ENCODE data around the gene PRDM15.

Gene PRDM15

DNA sequence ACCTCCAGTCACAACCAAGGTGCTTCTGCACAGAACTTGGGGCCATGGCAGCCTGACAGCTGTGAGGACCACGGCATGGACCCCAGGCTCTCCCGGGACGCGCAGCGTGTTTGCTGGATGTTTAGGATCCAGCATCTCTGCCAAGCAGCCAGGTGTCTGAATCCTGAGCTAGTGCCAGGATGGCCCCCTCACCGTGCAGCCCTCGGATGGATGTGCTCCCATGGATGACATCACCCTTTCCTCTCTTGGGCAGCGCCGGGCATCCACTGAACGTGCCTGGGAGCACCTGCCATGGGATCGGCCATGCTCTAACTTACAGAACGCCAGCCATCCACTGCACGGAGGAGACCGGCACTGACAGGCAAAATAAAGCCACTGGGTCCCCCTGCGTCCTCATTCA is 53.9 kb downstream of the PRDM15 start:
- DNase-seq (ENCODE audit: low read depth, low spot score), result no peak

DNA sequence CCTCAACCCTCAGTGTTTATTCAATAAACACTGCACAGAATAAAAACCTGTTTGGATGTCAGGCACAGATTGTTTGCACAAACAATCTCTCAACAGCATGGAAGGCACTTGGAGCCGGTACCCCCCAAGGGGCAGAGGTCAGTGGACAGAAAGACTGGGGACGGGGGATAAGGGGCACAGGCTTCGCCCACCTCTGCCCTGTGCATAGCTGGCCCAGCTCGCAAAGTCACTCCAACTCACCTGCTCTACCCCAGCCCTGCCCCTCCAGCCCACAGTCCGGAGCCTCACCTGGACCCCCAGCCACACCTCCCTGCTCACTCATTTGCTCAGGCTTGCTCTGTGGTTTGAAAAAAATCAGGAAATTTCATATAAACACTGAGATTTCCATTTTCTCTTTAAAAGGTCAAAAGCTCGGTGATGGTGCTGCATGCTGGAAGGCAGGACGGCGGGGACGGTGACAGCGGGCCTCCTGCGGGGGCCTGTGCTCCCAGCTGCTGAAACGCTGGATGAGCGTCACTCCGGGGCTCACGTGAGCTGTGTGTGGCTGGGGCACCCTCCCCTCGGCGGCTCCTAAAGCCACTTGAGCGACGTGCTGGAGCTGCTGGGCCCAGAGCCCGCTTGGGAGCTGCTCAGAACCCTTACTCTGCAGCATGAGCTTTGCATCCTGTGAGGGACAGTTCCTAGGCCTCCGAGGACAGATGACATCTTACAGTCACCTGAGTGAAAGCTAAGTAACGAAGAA is 54.5 kb downstream of the PRDM15 start:
- no peak for DNase-seq (ENCODE audit: low read depth, low spot score)

DNA sequence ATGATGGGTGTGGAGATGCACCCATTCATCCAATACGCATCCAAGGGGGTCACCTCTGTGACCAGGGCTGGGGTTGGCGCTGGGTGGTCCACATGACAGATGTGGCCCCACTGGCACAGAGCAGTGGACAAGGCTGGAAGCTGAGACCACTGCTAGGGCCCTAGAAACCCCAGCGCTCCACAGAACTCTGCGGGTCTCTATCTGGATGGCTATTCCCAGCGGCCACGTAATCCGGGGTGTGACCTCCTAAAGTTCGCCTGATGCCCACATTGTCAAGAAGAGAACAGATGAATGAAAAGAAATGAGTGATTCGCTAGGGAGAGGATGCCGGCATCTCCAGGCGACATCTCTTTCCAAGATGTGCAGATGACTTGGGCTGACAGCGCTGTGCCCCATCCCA is 55.2 kb downstream of the PRDM15 start:
- no peak for DNase-seq (ENCODE audit: low read depth, low spot score)

DNA sequence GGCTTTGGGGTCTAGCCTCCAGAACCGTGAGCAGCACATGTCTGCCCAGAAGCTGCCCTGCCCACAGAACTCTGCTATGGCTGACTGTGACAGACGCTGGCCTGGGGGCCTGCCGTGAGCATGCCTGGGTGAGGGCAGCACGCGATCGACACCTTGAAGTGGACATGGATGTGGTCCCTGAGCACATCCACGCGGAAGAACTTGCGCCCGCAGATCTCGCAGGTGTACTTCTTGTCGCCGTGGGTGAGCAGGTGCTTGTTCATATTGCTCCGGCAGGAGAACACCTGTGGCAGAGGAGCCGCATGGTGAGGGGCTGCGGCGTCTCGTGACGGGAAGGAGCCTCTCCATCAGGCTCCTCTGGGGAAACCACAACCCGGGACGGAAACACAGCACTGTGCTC is 56.0 kb downstream of the PRDM15 start:
- no peak for DNase-seq (ENCODE audit: low read depth, low spot score)

DNA sequence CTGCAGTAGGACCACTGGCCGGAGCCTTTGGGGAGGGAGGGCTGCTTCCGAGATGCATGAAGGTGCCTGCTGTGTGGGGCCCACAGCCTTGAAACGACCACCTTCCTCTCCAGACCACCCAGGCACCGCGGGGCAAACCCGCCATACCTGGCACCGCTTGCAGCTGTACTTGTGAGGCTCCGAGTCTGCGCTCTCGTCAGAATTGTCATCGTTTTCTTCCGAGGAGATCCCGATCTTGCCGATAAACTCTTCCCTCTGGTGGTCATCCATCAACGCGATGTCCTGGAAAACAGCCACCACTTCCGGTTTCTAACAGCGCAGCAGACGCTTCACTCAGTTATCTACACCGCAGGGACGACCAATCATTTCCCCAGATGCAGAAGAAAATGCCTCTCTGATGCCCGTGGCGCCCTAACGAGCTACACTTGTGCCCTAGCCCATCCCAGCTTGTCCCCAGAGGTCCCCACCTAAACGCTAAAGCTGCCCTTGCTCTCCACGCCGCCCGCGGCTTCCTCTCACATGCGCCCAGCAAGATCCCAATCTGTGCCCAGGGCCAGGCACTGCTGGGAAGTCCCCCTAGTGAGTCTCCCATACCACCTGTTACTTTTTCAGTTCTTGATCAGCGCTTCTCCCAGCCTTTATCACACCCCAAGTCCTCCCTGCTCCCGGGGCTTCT is 57.2 kb downstream of the PRDM15 start:
- no peak for DNase-seq (ENCODE audit: low read depth, low spot score)

DNA sequence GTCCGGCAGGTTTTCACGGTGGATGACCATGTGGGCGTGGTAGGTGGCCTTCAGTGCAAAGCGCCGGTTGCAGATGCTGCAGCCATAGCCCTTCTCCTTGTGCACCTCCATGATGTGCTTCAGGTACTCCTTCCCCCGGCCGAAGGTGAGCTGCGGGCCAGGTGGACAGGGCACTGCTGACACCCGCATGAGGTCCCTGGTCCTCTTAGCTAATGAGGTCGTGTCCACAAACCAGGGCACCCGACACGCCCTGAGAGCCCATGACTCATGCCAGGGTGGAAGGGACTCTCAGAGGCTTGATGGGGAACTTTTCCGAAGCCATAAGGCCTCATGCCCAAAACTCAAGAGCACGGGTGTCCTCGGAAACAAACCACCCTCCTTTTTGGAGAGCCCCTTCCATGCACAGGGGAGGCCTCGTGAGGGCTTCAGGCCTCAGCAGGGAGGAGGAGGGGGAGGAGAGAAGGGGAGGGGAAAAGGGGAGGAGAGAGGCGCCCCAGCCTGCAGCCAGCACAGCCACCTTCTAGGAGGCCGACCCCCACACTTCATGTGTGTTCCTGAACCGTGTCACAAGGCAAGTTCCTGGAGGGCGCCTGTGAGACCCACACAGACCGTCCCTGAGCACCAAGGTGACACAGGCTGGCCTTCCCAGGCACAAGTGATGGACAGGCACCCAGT is 57.9 kb downstream of the PRDM15 start:
- DNase-seq (ENCODE audit: low read depth, low spot score), result no peak

DNA sequence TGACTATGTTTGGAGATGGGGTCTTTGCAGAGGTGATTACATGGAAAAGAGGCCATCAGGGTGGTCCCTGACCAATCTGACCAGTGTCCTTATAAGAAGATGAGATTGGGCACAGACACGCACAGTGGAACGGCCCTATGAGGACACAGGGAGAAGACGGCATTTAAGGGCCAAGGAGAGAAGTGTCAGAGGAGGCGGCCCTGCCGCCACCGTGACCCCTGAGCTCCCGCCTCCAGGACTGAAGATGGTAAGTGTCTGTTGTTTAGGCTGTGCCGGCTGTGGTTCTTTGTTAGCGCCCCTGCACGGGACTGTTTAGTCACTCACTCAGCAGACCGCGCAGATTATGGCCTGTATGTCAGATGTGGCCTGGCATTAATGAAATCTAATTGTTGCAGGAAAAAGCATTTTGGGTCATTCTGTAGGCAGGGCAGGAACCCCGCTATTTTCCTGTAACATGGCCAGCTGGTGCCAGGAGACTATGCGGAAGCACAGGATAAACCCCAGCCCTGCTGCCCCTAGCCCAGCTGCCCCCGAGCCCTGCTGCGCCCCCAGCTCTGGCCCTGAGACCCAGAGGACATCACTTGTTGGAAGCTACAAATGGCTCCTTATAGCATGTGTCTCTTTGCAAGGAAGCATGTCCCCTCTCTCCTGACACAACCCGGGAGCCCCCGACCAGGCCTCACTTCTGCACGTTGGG is 58.6 kb downstream of the PRDM15 start:
- no peak for DNase-seq (ENCODE audit: low read depth, low spot score)

DNA sequence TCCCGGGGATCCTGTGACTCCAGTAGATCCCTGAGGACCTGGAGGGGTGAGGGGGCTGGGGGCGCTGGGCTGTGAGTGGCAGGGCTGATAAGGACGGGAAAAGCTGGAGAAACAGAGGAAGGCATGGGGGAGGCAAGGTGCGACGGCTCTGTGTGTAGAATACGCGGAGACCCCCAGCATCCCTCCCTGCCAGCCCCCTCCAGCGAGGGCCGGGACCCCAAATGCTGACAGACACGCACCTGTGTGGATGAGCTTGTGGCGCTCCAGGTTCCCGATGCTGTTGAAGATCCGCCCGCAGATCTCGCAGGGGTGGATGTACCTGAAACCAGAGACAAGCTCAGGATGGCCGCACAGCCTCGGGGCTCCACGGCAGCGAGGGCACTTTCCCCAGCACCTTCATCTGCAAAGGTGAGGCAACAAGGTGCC is 59.3 kb downstream of the PRDM15 start:
- DNase-seq (ENCODE audit: low read depth, low spot score), result no peak

DNA sequence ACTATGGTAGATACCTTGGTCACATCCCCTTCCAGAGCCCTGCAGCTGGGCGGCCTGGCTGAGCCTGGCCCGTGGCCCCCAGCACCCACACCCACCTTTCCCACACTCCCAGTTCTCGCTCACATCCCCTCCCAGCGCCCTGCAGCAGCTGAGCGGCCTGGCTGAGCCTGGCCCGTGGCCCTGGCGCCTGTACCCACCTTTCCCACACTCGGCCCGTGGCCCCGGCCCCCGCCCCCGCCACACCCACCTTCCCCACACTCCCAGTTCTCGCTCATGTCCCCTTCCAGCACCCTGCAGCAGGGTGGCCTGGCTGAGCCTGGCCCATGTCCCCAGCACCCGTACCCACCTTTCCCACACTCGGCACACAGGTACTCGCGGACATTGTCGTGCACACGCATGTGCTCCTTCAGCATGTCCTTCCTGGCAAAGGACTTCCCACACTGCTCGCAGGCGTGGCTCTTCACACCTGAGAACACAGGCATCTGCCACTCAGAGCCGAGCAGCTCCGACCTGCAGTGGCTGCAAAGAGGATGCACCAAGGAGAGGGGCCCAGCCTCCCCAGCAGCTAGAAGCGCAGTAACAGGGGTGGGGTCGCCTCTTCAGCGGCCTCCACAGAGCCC is 59.8 kb downstream of the PRDM15 start:
- no peak for DNase-seq (ENCODE audit: low read depth, low spot score)

DNA sequence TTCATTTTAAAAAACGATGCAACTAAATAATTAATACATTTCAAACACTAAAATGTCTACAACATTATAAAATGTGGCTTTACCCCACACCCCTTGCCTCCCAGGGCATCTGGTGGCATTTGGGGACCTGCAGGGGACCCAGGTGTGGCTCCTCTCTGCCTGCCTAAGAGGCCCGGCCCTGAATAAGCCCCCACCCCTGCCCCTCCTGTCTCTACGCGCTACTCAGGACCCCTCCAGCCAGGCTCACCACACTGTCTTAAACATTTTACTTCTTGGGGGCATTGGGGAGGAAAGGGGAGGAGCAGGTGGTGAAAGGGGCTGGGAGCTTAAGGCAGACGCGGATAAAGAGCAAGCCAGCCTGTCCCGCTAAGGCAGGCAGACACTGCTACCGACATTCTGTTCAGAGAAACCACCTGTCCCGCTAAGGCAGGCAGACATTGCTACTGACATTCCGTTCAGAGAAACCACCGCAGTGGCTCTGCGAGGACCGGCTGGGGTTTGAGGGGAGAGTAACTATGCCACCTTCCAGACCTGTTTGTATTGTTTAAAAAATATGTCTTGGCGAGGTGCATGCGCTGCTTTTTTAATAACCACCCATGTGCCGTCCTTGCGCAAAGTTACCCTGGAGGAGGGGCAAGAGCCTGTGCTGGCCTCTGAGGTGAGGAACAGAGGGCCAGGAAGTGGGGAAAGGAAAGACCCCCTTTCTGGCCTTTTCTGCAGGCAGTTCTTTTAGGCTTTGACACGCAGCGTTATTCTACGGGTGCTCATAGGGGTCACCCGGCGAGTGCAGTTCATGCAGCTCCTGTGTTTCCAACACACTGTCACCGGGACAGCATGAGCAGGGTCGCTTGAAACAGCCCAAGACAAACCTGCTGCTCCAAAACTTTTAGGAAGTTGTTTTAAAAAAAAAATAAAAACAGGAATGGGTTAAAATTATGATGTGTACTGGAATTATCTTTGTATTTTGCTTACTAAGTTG is 61.0 kb downstream of the PRDM15 start:
- DNase-seq (ENCODE audit: low read depth, low spot score), result no peak

DNA sequence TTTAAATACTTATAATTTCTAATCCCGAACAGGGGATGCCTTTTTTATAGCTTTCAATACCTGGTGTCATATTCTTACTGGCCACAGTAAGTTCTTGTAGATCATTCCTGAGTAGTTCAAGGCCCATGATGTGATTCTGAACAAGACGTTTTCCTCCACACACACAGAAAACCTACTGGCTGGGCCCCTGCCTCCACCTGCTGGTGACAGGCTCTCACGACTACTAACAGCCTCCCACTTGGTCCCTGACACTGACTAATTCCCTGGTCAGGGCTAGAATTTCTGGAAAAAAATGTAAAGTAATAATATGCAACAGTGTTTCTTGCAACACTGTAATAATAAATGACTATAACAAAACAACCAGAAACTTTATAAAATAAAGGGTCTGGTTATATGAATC is 61.9 kb downstream of the PRDM15 start:
- no peak for DNase-seq (ENCODE audit: low read depth, low spot score)

DNA sequence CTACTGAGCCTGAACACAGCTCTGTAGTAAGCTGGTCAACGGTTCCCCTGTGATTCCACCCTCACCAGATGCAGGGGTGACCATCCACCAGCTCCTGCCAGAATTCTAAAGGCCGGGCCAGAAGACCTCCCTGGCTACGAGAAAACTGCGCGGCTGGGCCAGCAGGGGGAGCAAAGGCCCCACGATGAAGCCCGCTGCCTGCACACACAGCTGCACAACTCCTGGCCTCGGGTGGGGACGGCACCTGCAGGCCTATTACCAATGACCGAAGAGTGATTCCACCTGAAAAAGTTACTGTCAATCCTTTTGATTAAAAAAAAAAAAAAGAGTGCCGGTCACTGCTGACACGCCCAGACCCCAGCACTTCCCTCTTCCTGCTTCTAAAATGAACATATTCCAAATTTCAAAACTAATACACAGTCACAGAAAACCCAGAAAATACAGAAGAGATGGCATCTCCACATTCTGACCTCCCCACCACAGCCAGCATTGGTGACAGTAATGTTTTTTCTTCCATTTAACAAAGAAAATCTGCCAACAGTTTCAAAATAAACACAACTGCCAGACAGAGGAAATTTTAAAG is 62.5 kb downstream of the PRDM15 start:
- peak; percentile 26 for DNase-seq (ENCODE audit: low read depth, low spot score)

DNA sequence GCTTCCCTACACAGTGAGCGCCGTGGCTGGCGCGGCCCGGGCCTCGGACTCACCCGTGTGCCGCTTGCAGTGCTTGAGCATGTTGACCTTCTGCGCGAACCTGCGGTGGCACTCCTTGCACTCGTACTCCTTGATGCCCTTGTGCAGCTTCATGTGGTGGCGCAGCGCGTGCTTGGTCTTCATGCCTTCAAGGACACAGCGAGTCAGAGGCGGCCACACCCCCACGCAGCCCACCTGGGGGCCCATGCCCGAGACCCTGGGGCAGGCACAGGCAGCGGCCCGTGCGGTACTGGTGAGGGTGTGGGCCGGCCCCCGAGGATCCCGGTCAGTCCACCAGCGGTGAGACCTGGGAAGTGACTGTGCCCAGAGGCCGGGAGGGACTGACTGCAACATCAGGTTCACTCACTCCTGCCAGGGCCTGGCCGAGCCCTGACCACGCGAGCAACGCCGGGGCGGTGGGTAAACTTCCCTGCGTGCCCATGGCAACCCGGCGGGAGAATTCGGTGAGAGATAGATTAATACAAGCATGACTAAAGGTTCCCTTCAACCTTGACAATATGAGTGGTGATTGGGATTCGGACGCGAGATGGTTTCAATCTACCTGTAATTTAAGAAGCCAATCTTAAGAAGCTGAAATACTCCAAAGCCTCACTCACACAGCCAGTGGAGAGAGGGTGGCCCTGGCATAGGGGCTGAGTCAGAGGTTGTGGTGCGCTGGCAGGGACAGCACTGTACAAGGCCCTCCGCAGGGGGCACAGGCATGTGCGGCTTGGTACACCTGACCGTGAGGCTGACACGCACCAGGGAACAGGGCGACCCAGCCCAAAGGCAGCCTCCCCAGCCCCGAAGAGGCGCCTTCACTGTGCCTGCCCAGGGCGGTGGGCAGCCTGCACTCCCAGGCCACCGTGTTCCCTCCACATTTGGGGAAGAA is 63.2 kb downstream of the PRDM15 start:
- no peak for DNase-seq (ENCODE audit: low read depth, low spot score)

DNA sequence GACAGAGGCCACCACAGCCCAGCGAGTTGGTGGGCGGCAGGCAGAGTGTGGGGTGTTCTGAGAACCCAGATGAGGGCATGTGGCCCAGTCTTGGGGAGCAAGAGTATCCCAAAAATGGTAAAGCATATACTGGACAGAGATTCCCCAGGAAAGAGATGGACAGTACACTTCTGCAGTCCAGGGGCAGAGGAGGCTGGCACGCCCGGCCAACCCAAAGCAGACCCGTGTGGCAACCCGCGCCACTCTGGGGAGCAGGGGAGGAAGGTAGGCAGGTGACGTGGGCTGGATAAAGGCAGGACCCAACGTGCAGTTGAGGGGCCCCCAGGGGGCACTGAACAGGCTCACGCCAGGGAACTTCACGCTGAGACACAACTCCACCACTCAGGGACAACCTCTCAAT is 65.9 kb downstream of the PRDM15 start:
- no peak for DNase-seq (ENCODE audit: low read depth, low spot score)

DNA sequence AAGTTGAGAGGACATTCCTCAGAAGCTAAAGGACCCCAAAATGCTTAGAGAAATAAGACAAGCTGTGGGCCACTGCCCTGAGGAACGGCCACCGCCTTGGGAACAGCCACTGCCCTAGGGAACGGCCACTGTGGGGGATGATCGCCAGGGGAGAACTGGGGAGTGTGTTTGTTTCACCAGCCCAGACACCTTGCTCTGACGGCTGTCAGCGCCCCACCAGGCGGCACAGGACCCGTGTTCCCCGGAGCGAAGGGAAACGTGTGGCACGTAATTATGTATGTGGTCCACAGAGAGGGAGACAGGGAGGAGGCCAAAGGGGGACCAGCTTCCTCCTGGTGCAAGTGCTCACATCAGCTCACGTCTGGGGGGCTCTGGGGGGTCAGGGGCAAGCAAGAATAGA is 66.5 kb downstream of the PRDM15 start:
- no peak for DNase-seq (ENCODE audit: low read depth, low spot score)

DNA sequence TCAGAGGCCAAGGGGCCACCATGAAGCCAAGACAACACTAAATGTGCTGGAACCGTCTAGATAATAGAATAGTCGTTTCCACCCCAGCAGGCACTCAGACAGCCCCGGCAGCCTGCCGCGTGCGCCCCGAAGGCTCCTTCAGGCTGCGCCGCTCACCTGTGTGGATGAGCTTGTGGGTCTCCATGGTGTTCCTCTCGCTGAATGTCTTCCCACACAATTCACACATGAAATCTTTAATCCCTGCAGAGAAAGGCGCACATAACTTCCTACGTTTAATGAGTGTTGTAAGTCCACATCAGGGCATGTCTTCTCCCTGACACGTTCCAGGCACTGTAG is 68.6 kb downstream of the PRDM15 start:
- DNase-seq (ENCODE audit: low read depth, low spot score), result no peak

DNA sequence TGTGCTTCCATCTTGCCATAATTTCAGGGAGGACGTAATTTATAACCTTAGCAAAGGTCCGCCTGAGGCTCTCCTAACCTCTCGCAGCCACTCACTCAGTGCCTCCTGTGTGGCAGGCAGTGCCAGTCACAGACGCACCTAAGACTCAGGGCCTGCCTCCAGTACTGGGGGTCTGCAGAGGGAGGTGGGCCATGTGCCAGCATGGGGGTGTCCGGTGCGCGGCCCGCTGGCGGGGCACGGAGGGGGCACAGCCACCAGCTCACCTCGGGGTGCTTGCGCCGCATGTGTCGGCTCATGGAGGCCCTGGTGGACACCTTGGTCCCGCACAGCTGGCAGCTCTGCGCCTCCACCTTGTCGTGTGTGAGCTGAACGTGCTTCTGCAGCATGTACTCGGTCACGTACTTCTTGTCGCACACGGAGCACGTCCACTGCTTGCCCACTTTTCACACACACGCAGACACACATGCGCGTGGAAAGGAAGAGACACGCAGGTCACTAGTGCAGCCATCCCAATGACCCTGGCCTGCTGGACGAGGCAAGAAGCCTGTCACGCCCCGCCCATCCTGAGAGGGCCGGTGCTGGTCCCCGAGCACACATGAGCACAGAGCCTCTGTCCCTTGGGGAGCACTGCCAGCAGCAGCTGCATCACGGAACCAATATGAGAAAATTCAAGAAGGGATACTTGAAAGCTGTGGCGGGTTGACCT is 69.1 kb downstream of the PRDM15 start:
- no peak for DNase-seq (ENCODE audit: low read depth, low spot score)

DNA sequence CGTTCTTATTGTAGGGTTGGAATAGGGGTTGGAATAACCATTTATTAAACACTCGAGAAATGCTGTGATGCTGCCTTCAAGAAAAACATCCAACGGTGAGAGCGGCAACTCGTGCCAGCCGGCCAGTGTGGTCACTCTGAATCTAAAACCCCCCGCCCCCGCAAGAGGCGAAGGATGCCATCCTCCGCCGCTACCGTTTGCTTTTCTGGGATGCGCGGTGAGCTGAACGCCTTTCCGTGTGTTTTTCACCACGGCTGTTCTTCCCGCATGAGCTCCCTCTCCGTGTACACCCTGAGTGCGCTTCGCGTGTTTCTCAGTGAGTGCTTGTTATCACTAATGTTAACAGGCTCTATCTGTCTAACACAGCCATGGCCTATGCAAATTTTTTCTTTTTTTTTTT is 70.3 kb downstream of the PRDM15 start:
- no peak for DNase-seq (ENCODE audit: low read depth, low spot score)

DNA sequence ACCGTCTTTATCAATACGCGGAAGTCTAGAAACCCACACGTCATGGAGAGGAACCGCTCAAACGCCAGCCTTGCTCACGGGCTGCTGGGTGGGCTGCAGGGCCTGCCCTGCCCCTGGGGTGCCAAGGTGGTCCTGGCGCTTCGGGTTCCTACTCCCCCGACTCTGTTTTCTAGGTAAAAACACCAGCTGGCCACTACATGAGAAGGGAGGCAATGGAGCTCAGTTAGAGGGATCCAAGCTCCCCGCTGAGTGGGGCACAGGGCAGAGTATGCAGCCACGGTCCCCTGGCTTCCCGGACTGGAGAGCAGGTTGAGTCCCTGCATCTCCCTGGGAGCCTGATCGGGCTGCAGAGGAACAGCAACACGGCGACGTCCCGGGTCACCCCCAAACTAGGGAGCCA is 71.0 kb downstream of the PRDM15 start:
- no peak for DNase-seq (ENCODE audit: low read depth, low spot score)
